Liver (tissue), 3 donors: ENCODE measurements around the gene HMX1.

Source experiments
- GABPA ChIP-seq, 2 donors: IDR thresholded peaks in 1 of 2; conservative IDR thresholded peaks in 1 of 2; 2 replicates each; pipeline ENCODE4 v1.6.1; 2016; ENCODE audit warnings: antibody characterized with exemption in 2 of 2, mild to moderate bottlenecking in 1 of 2, moderate library complexity in 1 of 2
- HNF4A ChIP-seq, 2 donors: conservative IDR thresholded peaks; 2 replicates each; pipeline ENCODE4 v1.6.1; 2016; ENCODE audit warnings: antibody characterized with exemption in 2 of 2, mild to moderate bottlenecking in 2 of 2
- JUND ChIP-seq, 2 donors: IDR thresholded peaks; 2 replicates each; pipeline ENCODE4 v1.6.1; 2016; ENCODE audit warnings: antibody characterized with exemption in 2 of 2
- RAD21 ChIP-seq, 2 donors: IDR thresholded peaks; 2 replicates each; pipeline ENCODE4 v1.6.1; 2016; ENCODE audit warnings: antibody characterized with exemption in 2 of 2, mild to moderate bottlenecking in 2 of 2
- SP1 ChIP-seq: IDR thresholded peaks from 2 replicates; pipeline ENCODE4 v1.6.1; 2018; ENCODE audit warnings: antibody characterized with exemption, mild to moderate bottlenecking
- TAF1 ChIP-seq: conservative IDR thresholded peaks from 2 replicates; pipeline ENCODE4 v1.6.1; 2016; ENCODE audit warnings: antibody characterized with exemption, mild to moderate bottlenecking
- YY1 ChIP-seq: IDR thresholded peaks from 2 replicates; pipeline ENCODE4 v1.6.1; 2016; ENCODE audit warnings: antibody characterized with exemption, mild to moderate bottlenecking
- TF ChIP-seq, protein P1 (sequence below): IDR thresholded peaks from 2 replicates; pipeline ENCODE4 v1.6.1; 2016; ENCODE audit warnings: antibody characterized with exemption
- TF ChIP-seq, protein P2 (sequence below): fragments of 150-350 bp; IDR thresholded peaks from 2 replicates; pipeline ENCODE4 v1.5.1; 2017; ENCODE audit warnings: improper control_type of control experiment, low read depth, low read length; ENCODE audit not compliant: missing input control
- TF ChIP-seq, protein P3 (sequence below): IDR thresholded peaks from 2 replicates; pipeline ENCODE4 v1.6.1; 2016; ENCODE audit warnings: antibody characterized with exemption
- TF ChIP-seq, protein P4 (sequence below): IDR thresholded peaks from 2 replicates; pipeline ENCODE4 v1.6.1; 2016; ENCODE audit warnings: antibody characterized with exemption
- TF ChIP-seq, protein P5 (sequence below): IDR thresholded peaks from 2 replicates; pipeline ENCODE4 v1.6.1; 2016; ENCODE audit warnings: antibody characterized with exemption, mild to moderate bottlenecking
- donor health status: healthy.
- donor health status: healthy.

DNA sequence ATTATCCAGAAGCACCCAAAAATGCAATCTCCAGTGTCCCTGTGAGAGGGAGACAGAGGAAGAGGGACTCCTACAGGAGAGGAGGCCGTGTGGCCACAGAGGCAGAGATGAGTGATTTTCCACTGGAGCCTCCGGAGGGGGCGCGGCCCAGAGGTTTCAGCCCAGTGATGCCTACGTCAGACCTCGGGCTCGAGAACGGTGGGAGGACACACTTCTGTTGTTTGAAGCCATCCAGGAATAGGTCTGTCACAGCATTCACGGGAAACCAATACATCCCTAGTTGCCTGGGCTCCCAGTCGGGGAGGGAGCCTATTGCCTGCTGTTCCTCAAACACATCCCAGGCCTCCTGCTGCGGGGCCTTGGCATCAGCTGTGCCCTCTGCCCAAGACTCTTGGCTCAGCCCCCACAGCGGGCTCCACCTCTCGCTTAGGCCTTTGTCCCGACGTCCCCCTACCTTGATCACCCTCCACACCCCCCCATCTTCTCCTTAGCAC lies 39.2 kb upstream of the HMX1 start:
- TF ChIP-seq HNF4A (conservative IDR thresholded peaks at IDR 0.05) (no peak), JUND (IDR thresholded peaks at IDR 0.05) (no peak), SP1 (no peak), YY1 (no peak), RAD21 (IDR thresholded peaks at IDR 0.05) (no peak), TAF1 (no peak), GABPA (IDR thresholded peaks at IDR 0.05 in 1 of 2, conservative IDR thresholded peaks at IDR 0.05 in 1 of 2) (no peak)
- TF ChIP-seq, protein P1, sequence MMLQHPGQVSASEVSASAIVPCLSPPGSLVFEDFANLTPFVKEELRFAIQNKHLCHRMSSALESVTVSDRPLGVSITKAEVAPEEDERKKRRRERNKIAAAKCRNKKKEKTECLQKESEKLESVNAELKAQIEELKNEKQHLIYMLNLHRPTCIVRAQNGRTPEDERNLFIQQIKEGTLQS: no peak
- TF ChIP-seq, protein P2, sequence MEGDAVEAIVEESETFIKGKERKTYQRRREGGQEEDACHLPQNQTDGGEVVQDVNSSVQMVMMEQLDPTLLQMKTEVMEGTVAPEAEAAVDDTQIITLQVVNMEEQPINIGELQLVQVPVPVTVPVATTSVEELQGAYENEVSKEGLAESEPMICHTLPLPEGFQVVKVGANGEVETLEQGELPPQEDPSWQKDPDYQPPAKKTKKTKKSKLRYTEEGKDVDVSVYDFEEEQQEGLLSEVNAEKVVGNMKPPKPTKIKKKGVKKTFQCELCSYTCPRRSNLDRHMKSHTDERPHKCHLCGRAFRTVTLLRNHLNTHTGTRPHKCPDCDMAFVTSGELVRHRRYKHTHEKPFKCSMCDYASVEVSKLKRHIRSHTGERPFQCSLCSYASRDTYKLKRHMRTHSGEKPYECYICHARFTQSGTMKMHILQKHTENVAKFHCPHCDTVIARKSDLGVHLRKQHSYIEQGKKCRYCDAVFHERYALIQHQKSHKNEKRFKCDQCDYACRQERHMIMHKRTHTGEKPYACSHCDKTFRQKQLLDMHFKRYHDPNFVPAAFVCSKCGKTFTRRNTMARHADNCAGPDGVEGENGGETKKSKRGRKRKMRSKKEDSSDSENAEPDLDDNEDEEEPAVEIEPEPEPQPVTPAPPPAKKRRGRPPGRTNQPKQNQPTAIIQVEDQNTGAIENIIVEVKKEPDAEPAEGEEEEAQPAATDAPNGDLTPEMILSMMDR: no peak
- TF ChIP-seq, protein P3, sequence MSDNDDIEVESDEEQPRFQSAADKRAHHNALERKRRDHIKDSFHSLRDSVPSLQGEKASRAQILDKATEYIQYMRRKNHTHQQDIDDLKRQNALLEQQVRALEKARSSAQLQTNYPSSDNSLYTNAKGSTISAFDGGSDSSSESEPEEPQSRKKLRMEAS: no peak
- TF ChIP-seq, protein P4, sequence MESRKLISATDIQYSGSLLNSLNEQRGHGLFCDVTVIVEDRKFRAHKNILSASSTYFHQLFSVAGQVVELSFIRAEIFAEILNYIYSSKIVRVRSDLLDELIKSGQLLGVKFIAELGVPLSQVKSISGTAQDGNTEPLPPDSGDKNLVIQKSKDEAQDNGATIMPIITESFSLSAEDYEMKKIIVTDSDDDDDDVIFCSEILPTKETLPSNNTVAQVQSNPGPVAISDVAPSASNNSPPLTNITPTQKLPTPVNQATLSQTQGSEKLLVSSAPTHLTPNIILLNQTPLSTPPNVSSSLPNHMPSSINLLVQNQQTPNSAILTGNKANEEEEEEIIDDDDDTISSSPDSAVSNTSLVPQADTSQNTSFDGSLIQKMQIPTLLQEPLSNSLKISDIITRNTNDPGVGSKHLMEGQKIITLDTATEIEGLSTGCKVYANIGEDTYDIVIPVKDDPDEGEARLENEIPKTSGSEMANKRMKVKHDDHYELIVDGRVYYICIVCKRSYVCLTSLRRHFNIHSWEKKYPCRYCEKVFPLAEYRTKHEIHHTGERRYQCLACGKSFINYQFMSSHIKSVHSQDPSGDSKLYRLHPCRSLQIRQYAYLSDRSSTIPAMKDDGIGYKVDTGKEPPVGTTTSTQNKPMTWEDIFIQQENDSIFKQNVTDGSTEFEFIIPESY: no peak
- TF ChIP-seq, protein P5, sequence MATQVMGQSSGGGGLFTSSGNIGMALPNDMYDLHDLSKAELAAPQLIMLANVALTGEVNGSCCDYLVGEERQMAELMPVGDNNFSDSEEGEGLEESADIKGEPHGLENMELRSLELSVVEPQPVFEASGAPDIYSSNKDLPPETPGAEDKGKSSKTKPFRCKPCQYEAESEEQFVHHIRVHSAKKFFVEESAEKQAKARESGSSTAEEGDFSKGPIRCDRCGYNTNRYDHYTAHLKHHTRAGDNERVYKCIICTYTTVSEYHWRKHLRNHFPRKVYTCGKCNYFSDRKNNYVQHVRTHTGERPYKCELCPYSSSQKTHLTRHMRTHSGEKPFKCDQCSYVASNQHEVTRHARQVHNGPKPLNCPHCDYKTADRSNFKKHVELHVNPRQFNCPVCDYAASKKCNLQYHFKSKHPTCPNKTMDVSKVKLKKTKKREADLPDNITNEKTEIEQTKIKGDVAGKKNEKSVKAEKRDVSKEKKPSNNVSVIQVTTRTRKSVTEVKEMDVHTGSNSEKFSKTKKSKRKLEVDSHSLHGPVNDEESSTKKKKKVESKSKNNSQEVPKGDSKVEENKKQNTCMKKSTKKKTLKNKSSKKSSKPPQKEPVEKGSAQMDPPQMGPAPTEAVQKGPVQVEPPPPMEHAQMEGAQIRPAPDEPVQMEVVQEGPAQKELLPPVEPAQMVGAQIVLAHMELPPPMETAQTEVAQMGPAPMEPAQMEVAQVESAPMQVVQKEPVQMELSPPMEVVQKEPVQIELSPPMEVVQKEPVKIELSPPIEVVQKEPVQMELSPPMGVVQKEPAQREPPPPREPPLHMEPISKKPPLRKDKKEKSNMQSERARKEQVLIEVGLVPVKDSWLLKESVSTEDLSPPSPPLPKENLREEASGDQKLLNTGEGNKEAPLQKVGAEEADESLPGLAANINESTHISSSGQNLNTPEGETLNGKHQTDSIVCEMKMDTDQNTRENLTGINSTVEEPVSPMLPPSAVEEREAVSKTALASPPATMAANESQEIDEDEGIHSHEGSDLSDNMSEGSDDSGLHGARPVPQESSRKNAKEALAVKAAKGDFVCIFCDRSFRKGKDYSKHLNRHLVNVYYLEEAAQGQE: no peak
